Gastrocnemius medialis (tissue), 4 donors: ENCODE data around the gene PLPP3. TPM values are rescaled to one million over a fixed set of nuclear protein-coding genes. Genes with fewer than 3 reads are reported as not detected.

Source experiments
- ATAC-seq, 2 donors: fragments of 150-250 bp; one replicate each; pipeline ENCODE4 v1.9.1; 2016
- DNase-seq, 2 donors: peaks; one replicate each; pipeline ENCODE4 v3.0.0-alpha.2; 2019
- H3K27ac ChIP-seq, 4 donors: fragments of 200-600 bp; sonication (generic); 1 replicate in 1 of 4; 2 replicates in 3 of 4; pipeline ENCODE4 v1.5.1; 2016 to 2018; ENCODE audit warnings: mild to moderate bottlenecking in 2 of 4, moderate library complexity in 1 of 4
- H3K27me3 ChIP-seq, 3 donors: fragments of 200-600 bp; sonication (generic) in 2 of 3; 1 replicate in 1 of 3; 2 replicates in 2 of 3; pipeline versions ENCODE4 v1.5.1 to v1.6.0; 2016 to 2019; ENCODE audit warnings: mild to moderate bottlenecking in 1 of 3, moderate library complexity in 1 of 3
- H3K36me3 ChIP-seq, 2 donors: fragments of 200-600 bp; sonication (generic) in 1 of 2; one replicate each; pipeline ENCODE4 v1.5.1; 2017 to 2018
- H3K4me1 ChIP-seq, 2 donors: fragments of 200-600 bp; sonication (generic) in 1 of 2; one replicate each; pipeline ENCODE4 v1.5.1; 2016 to 2017; ENCODE audit warnings: mild to moderate bottlenecking in 2 of 2
- H3K4me3 ChIP-seq, 4 donors: fragments of 200-600 bp; sonication (generic) in 3 of 4; 1 replicate in 1 of 4; 2 replicates in 3 of 4; pipeline ENCODE4 v1.5.1; 2016 to 2019; ENCODE audit warnings: mild to moderate bottlenecking in 2 of 4
- H3K9me3 ChIP-seq, 3 donors: fragments of 200-600 bp; sonication (generic) in 2 of 3; 1 replicate in 1 of 3; 2 replicates in 2 of 3; pipeline ENCODE4 v1.5.1; 2016 to 2019
- POLR2A ChIP-seq, 2 donors: fragments of 450-650 bp; IDR thresholded peaks; one replicate each; pipeline ENCODE4 v1.6.1; 2017; ENCODE audit warnings: antibody characterized with exemption in 2 of 2, mild to moderate bottlenecking in 2 of 2, moderate library complexity in 2 of 2
- in situ Hi-C, 4 donors: fragments of 200-750 bp; cut with MboI; loops; one replicate each; pipeline versions ENCODE4 v1.15.0 to v1.8.0; 2017; ENCODE audit warnings: low sequenced_read_pairs in 4 of 4
- intact Hi-C: fragments of 100-400 bp; cut with DNase I; formaldehyde crosslinking; loops from one replicate; pipeline ENCODE4 v1.15.1; 2023; ENCODE audit warnings: low total_unique reads
- total RNA-seq, 4 donors: library from RNA; depleted of rRNA; stranded (reverse); fragments of >200 nt; gene quantifications; one replicate each; pipeline versions ENCODE4 v1.1.0 to v1.2.3, GENCODE V29; 2016
- TF ChIP-seq, protein P1 (sequence below), 5 experiments: fragments of 450-650 bp in 3 of 5; fragments of 200-600 bp in 2 of 5; sonication (generic) in 2 of 5; IDR thresholded peaks in 4 of 5; conservative IDR thresholded peaks in 1 of 5; 1 replicate in 4 of 5; 2 replicates in 1 of 5; pipeline ENCODE4 v1.5.1; 2016 to 2019; ENCODE audit warnings: antibody characterized with exemption in 5 of 5, mild to moderate bottlenecking in 3 of 5, moderate library complexity in 3 of 5

Gene PLPP3
- total RNA-seq, 4 donors from 2014 or later: 53.2 to 71.5 (median 55.5) TPM

DNA sequence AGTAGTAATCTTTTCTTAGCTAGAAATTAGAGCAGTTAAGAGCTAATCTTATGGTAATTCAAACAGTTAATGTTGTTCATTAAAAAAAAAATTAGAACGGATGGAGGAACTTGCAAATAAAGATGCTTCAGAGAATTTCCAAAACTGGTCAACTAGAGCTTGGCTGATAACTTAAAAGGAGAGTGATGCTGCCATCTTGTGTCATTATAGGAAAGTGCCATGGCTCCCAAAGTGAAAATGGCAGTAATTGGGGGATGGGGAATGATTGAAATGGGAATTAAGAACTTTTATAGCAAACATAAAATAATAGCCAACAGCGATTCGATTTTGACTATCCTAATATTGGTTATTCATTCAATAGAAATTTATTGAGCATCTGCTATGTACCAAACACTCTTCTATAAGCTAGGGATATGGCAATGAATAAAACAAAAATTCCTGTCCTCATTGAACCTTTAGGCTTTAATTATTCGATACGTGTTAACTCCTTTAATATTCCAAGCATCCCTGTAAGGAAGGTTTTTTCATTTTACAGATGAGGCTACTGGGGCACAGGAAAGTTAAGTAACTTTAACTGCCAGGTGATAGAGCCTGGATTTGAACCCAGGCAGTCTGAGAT lies 5.7 kb upstream of the PLPP3 start:
- ATAC-seq: peak; percentile 72 to 88
- intact Hi-C loops (loop anchor here (1.0 to 5.0 kb wide), 6 partner anchors 122 to 1443 kb away; no protein-coding TSS in a partner anchor), in situ Hi-C loops (loop anchor here (5.0 to 25.0 kb wide), 12 partner anchors 120 to 1450 kb away; no protein-coding TSS in a partner anchor)
- Histone ChIP-seq H3K36me3 (no peaks in the 10 kb centered on the region), H3K9me3 (no peaks in the 10 kb centered on the region), H3K4me3 (no peak overlapping the region), H3K4me1 (peaks cover 10 to 14% of the 10 kb centered on the region in 2 donors), H3K27ac (no peak overlapping the region), H3K27me3 (no peaks in the 10 kb centered on the region)
- TF ChIP-seq, protein P1, sequence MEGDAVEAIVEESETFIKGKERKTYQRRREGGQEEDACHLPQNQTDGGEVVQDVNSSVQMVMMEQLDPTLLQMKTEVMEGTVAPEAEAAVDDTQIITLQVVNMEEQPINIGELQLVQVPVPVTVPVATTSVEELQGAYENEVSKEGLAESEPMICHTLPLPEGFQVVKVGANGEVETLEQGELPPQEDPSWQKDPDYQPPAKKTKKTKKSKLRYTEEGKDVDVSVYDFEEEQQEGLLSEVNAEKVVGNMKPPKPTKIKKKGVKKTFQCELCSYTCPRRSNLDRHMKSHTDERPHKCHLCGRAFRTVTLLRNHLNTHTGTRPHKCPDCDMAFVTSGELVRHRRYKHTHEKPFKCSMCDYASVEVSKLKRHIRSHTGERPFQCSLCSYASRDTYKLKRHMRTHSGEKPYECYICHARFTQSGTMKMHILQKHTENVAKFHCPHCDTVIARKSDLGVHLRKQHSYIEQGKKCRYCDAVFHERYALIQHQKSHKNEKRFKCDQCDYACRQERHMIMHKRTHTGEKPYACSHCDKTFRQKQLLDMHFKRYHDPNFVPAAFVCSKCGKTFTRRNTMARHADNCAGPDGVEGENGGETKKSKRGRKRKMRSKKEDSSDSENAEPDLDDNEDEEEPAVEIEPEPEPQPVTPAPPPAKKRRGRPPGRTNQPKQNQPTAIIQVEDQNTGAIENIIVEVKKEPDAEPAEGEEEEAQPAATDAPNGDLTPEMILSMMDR (IDR thresholded peaks at IDR 0.05 in 4 of 5, conservative IDR thresholded peaks at IDR 0.05 in 1 of 5): peak; percentile 69 to 93 (median 84)
- no peak for TF ChIP-seq POLR2A (IDR thresholded peaks at IDR 0.05)
- no peak for DNase-seq

DNA sequence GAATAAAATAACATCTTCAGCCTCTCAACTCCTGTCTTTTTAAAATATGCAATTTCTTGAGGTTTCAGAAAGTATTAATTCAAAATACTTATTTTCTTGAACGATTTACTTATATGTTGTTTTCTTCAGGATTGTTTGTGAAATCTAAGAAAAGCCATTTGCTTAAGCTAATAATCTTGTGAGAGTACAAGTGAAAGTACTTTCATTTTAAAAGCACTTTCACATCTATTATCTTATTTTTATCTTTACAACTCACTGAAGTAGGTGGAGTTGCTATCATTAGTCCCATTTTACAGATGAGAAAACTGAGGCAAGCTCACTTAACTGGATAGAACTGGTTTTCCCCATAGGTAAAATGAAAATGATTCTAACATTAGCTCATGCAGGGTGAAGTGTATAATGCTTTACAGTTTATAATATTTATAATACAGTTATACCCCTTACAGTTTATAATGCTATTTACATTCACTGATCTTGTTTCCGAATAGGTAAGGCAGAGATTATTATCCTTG lies 4.7 kb upstream of the PLPP3 start:
- DNase-seq: no peak
- H3K27ac ChIP-seq: no peak overlapping the region
- no peak overlapping the region for H3K4me3 ChIP-seq
- no peaks in the 10 kb centered on the region for H3K27me3 ChIP-seq
- ATAC-seq: no peak
- intact Hi-C loops: loop anchor here (1.0 to 5.0 kb wide), 3 partner anchors 123 to 1209 kb away; no protein-coding TSS in a partner anchor
- no peaks in the 10 kb centered on the region for H3K36me3 ChIP-seq
- H3K4me1 ChIP-seq: peaks cover 15 to 18% of the 10 kb centered on the region in 2 donors
- TF ChIP-seq, protein P1 (IDR thresholded peaks at IDR 0.05 in 4 of 5, conservative IDR thresholded peaks at IDR 0.05 in 1 of 5): no peak
- no peak for TF ChIP-seq POLR2A (IDR thresholded peaks at IDR 0.05)
- no peaks in the 10 kb centered on the region for H3K9me3 ChIP-seq
- in situ Hi-C loops: loop anchor here (5.0 to 25.0 kb wide), 10 partner anchors 121 to 1449 kb away; no protein-coding TSS in a partner anchor

DNA sequence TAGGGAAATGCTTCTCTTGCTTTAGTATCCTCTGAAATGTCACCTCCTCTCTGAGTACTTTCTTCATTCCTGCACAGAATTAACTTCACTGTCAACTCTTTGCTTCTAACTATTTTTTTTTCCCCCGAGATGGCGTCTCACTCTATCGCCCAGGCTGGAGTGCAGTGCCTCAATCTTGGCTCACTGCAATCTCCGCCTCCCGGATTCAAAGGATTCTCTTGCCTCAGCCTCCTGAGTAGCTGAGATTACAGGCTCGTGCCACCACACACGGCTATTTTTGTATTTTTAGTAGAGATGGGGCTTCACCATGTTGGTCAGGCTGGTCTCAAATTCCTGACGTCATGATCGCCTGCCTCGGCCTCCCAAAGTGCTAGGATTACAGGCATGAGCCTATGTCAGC lies 1.4 kb upstream of the PLPP3 start:
- Histone ChIP-seq H3K36me3 (no peaks in the 10 kb centered on the region), H3K4me1 (peaks cover 25 to 27% of the 10 kb centered on the region in 2 donors), H3K4me3 (no peak overlapping the region), H3K27ac (no peak overlapping the region), H3K9me3 (no peaks in the 10 kb centered on the region), H3K27me3 (no peaks in the 10 kb centered on the region)
- no peak for TF ChIP-seq POLR2A (IDR thresholded peaks at IDR 0.05)
- TF ChIP-seq, protein P1 (IDR thresholded peaks at IDR 0.05 in 4 of 5, conservative IDR thresholded peaks at IDR 0.05 in 1 of 5): no peak
- ATAC-seq: no peak
- DNase-seq: no peak
- intact Hi-C loops: loop anchor here (5.0 kb wide), 2 partner anchors 127 to 1138 kb away; no protein-coding TSS in a partner anchor
- in situ Hi-C loops: loop anchor here (5.0 to 25.0 kb wide), 10 partner anchors 124 to 1446 kb away; no protein-coding TSS in a partner anchor

DNA sequence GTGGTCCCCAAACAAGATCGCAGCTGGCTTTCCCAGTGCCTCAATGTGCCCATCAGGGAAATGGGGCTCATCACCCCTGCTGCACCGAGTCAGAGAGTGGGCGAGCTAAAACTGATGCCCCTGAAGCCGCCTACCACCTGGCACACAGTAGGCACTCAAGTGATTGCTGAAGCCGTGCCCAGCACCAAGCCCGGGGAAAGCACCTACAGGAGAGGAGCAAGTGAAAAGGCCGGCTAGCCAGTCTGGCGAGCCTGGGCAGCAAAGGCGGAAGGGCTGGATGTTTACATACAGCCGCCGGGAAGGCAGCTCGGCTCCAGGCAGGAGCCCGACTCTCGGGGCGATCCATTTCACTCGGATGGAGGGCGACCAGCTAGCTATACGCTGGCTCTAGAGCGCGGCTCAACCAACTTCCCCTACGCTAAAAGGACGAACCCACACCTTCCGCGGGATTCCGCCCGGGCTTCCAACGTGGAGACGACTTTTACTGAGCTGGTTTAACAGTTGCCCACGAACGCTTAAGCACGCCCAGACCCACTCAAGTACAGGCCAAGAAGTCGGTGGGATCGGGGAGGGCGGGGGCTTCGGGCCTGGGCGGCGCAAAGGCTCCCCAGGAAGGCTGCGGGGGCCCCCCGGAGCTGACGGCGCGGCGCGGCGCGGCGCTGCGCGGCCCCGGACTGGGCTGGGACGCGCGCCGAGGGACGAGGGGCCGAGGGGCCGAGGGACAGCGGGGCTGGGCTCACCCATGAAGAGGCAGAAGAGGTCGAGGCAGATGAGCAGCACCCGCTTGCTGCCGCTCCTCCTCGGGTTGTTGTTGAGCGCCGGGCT lies 1.0 kb downstream of the PLPP3 start:
- Histone ChIP-seq H3K27me3 (no peaks in the 10 kb centered on the region), H3K9me3 (no peaks in the 10 kb centered on the region), H3K36me3 (no peaks in the 10 kb centered on the region), H3K4me3 (peak overlapping the region; percentile 73 to 99 (median 88)), H3K4me1 (peaks cover 33 to 44% of the 10 kb centered on the region in 2 donors), H3K27ac (peak overlapping the region; percentile 86 to 95 (median 88))
- DNase-seq (peak in 1 of 2 donors; percentile 31), ATAC-seq (peak; percentile 55 to 60)
- intact Hi-C loops: loop anchor here (5.0 kb wide), 7 partner anchors 36 to 1361 kb away; partner anchors contain the start of genes PRKAA2 and USP24
- in situ Hi-C loops: loop anchor here in 2 of 4 donors (25.0 kb wide), 3 partner anchors 891 to 1441 kb away; no protein-coding TSS in a partner anchor
- TF ChIP-seq, protein P1 (IDR thresholded peaks at IDR 0.05 in 4 of 5, conservative IDR thresholded peaks at IDR 0.05 in 1 of 5): no peak
- TF ChIP-seq POLR2A (IDR thresholded peaks at IDR 0.05): peak in 1 of 2 donors; percentile 15
